Breast epithelium (tissue), 3 donors: ENCODE results near the gene SLC16A8.

Source experiments
- CTCF ChIP-seq, 3 donors: fragments of 450-650 bp; IDR thresholded peaks; one replicate each; pipeline ENCODE4 v1.5.1; 2016 to 2017; ENCODE audit warnings: antibody characterized with exemption in 3 of 3, mild to moderate bottlenecking in 3 of 3, moderate library complexity in 3 of 3
- POLR2A ChIP-seq: fragments of 450-650 bp; IDR thresholded peaks from one replicate; pipeline ENCODE4 v1.6.1; 2016; ENCODE audit warnings: antibody characterized with exemption, mild to moderate bottlenecking, moderate library complexity
- POLR2AphosphoS5 ChIP-seq, 3 donors: sonication (generic); formaldehyde crosslinking; IDR thresholded peaks; one replicate each; pipeline ENCODE4 v1.6.1; 2017; ENCODE audit warnings: antibody characterized with exemption in 3 of 3

GRCh38 chr22:38035530-38035885 lies 48.5 kb downstream of the SLC16A8 start:
- TF ChIP-seq CTCF (IDR thresholded peaks at IDR 0.05) (no peak), POLR2A (no peak), POLR2AphosphoS5 (IDR thresholded peaks at IDR 0.05) (no peak)
